ENCODE measurements around the gene FAM50B.
"Not testable (repeated sequence)": the region's sequence is repeated elsewhere in the genome, so short reads cannot be mapped to it uniquely, and the experiment has no call there.

The FAM50B gene

GRCh38 chr6:3849681-3850450 lies 693 bp downstream of the FAM50B start:
- peak; percentile 15 for DNase-seq

- DNase-seq = no peak
These were observed 1.5 kb downstream of the FAM50B start for GRCh38 chr6:3850451-3851203.

GRCh38 chr6:3851839-3852238 lies 2.7 kb downstream of the FAM50B start:
- no peak for DNase-seq

- DNase-seq = no peak
These were observed 3.2 kb downstream of the FAM50B start for GRCh38 chr6:3852391-3852790.

GRCh38 chr6:3855866-3856265 lies 6.7 kb downstream of the FAM50B start:
- no peak for DNase-seq

DNA sequence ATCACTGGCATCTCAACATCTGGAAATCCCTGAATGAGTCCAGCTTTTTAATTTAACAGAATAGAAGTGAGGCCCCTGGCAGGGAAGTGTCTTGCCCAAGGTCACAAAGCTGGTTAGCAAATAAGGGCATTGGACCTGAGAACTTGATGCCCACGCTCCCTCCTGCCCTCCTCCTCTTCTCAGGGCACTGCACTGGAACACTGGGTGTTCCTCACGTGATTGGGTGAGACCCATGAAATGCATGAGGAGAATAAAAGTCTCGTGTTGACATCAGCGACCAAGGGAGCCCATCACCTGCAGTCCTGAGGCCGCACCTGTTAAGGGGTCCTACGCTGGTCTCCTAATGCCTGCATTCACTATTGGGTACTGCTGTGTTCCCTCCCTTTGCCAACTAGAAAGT lies 7.4 kb downstream of the FAM50B start:
- no peak for DNase-seq

DNA sequence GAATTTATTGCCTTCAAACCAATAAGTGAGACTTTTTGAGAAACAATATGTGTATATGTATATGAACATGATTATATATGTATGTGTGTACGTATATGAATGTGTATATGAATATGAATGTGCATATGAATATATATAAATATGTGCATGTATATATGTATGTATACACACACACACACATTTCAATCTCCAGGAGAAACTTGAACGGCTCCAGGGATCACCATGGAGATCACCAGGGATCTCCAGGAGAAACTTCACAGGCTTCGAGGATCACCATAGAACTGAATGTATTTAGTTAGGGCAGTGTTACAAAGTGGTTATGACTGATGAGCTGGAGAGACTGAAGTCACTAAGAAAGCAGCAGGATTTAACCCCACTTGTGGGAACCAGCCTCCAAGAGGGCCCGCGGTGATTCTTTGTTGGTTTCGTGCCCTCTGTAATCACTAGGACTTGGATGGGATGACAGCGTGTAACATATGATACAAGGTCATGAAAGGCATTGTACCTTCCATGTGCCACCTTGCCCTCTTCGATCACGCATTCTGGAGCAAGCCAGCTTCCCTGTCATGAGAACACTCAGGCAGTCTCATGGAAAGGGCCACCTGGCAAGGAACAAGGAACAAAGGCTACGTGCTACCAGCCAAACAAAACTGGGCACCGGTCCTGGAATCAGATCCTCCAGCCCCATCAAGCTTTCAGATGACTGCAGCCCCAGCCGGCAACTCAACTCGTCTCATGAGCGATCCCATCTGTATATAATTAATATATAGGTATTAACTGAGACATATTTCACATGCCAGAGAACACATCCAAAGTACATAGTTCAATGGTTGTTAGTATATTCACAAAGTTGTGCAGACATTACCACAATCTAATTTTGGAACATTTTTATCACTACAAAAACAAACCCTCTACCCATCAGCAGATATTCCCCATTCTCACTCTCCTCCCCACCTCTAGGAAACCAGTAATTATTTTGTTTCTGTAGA lies 8.6 kb downstream of the FAM50B start:
- DNase-seq = no peak

DNA sequence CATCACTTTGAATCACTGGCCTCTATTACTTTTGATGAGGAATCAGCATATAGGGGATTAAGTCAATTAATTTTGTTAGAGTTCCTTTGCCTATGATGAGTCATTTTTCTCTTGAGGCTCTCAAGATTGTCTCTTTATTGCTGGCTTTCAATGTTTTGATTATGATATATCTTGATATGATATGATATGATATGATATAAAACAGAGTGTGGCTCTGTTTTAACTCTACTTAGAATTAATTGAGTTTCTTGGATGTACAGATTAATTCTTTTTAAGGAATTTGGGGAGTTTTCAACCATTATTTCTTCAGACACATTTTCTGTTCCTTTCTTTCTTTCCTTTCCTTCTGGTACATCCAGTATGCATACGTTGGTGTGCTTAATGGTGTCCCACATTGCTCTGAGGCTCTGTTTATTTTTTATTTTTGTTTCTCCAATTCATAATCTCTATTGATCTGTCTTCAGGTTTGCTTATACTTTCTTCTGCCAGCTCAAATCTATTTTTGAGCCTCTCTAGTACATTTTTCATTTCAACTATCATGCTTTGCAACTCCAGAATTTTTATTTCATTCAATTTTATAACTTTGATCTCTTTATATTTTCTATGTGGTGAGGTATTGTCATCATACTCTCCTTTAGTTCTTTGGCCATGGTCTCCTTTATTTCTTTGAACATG lies 10.8 kb downstream of the FAM50B start:
- no peak for DNase-seq

GRCh38 chr6:3861424-3861823 lies 12.3 kb downstream of the FAM50B start:
- no peak for DNase-seq

- no peak for DNase-seq
These were observed 12.9 kb downstream of the FAM50B start for GRCh38 chr6:3862038-3862437.

DNA sequence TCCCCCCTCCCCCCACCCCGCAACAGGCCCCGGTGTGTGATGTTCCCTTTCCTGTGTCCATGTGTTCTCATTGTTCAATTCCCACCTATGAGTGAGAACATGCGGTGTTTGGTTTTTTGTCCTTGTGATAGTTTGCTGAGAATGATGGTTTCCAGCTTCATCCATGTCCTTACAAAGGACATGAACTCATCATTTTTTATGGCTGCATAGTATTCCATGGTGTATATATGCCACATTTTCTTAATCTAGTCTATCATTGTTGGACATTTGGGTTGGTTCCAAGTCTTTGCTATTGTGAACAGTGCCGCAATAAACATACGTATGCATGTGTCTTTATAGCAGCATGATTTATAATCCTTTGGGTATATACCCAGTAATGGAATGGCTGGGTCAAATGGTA lies 14.1 kb downstream of the FAM50B start:
- DNase-seq = not testable (repeated sequence)

DNA sequence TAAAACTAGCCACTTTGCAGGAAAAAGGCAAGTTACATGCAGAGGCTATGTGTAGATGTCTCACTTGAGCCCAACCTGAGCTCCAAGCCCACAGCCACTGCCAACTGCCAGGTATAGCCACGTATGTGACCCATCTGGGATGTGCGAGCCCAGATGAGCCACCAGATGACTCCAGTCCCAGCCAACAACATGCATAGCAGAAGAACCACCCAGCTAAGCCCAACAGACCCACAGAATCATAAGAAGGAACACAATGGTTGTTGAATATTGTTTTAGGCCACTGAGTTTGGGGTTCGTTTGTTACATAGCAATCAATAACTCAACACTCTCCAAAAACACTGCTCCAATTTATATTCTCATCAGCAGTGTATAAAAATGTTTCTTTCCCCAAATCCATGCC lies 16.3 kb downstream of the FAM50B start:
- no peak for DNase-seq

DNA sequence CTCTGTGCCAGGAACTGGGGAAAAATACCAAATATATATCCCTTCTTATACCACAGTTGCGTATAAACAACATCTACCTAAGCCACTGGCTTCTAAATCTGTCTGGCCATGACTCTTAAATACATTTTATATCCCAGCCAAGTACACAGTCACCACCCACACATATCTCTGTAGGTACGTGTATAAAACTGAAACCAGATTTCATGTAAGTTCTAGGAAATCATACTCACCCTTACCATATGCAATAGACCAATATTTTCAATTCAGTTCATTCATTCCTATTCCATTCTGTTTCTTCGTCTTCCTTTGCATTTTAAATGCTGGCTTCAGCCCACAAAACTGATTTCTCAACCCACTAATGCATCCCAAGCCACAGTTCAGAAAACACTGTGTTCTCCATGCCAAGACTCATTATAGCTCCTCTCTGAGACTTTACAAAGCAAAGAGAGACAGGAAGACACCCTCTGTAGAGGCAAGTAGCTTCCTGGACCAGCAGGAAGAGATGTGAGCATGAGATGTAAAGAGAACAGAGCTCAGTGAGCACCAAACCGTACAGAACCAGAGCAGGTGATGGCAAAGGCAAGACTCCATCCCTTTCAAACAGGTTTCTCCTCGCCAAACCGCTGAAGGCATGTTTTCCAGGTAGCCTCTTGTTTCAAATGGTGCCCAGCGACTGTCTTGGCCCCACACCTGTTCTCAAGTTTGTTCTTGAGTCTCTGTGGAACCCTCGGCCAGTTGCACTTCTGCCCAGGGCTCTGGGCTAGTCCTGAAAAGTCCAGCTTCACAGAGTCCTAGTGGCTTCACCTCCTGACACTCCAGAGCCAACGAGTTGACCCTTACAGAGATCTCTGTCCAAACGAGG lies 18.7 kb downstream of the FAM50B start:
- peak; percentile 29 for DNase-seq

DNA sequence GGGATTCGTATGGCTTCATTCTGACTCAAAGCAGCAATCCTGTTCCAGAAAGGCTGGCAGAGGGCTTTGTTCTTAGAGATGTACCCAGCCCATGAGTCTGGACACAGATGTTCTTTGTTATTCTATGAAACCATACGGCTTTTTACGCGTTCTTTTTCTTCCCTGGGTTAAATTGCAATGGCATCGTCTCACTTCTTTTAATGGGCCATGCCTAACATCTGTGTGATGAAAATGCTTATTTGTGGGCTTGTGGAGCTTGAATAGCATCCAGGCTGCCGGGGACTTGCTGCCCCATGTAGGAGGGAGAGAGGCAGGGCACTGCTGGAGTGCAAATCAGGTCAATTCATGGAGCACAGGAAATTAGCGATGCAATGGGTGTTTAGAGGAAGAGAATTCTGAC lies 19.4 kb downstream of the FAM50B start:
- peak; percentile 17 for DNase-seq

GRCh38 chr6:3869284-3869631 lies 20.1 kb downstream of the FAM50B start:
- no peak for DNase-seq

GRCh38 chr6:3869632-3870527 lies 20.7 kb downstream of the FAM50B start:
- DNase-seq = no peak

- DNase-seq = no peak
These were observed 21.4 kb downstream of the FAM50B start for GRCh38 chr6:3870528-3870925.

- DNase-seq = no peak
These were observed 22.3 kb downstream of the FAM50B start for GRCh38 chr6:3871515-3871914.

- DNase-seq = no peak
These were observed 22.8 kb downstream of the FAM50B start for GRCh38 chr6:3871939-3872338.

- DNase-seq = no peak
These were observed 23.2 kb downstream of the FAM50B start for GRCh38 chr6:3872370-3872854.

Measured in EL (cell line).